Suppressor macrophage treated with lipopolysaccharide for 4 hours (primary cell): Measurements from ENCODE around the gene SLC25A31.

Source experiments
- DNase-seq: peaks from one replicate; pipeline ENCODE4 v3.0.0-alpha.2; 2020

SLC25A31 gene

DNA sequence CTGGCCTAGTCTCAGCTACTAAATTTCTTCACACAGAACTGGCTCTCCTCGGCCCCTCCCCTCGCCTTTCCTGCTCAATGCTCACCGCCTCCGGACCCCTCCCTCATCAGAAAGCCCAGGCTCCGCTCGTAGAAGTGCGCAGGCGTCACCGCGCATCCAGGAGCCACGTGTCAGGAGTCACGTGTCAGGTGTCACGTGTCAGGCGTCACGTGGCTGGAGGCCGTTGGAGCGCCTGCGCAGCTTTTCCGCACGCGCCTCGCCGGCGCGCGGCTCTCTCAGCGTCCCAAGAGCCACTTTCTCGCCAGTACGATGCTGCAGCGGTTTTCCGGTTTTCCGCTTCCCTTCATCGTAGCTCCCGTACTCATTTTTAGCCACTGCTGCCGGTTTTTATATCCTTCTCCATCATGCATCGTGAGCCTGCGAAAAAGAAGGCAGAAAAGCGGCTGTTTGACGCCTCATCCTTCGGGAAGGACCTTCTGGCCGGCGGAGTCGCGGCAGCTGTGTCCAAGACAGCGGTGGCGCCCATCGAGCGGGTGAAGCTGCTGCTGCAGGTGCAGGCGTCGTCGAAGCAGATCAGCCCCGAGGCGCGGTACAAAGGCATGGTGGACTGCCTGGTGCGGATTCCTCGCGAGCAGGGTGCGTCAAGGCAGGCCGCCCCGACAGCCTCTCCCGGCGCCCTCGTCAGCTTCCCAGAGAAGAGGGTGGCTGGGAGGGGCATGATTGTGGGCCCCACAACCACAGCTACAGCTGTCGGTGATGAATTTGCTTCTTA lies at the start of gene SLC25A31:
SLC25A31 (plus strand) TSS at position 259 of the 772 bp plus-strand sequence; CDS start at position 405, 146 bp downstream.
- DNase-seq: no peak

DNA sequence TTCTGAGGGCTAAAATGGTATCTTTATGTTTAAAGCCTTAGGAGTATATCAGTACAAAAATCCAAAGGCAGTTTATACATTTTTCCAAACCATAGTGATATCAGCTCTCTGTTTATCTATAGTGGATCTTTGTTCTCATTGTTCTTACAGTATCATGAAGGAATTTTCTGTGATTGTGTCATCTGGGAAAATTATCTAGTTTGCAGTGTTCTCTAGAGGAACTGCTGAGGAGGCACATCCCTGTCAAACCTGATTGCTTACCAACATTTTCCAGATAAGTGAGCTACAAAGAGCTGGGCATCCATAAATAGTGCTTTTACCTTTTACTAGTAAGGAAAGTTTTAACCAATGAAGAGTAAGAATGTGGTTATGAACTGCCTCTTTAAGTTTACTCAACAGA lies 44.9 kb upstream of the SLC25A31 start:
- no peak for DNase-seq

DNA sequence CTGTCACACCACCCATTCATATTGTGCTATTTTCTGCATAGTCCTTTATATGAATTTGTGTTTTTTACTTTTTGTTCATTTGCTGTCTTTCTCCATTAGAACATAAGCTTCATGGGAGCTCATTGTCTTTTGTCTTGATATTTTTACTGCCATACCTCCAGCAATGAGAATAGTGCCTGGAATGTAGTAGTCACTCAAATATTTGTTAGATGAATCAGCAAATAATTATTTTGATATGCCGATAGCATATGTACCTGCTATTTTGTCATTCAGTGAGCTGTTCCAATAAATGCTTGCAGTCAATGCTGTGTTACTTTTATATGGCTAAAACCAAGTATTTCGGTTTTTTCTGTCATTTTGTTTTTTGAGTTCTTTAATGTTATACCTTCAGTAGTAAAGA lies 43.5 kb upstream of the SLC25A31 start:
- DNase-seq: no peak

GRCh38 chr4:127687580-127687979 lies 42.6 kb upstream of the SLC25A31 start:
- no peak for DNase-seq

- DNase-seq: peak; percentile 89
These were observed 31.4 kb upstream of the SLC25A31 start for GRCh38 chr4:127698789-127699200.

DNA sequence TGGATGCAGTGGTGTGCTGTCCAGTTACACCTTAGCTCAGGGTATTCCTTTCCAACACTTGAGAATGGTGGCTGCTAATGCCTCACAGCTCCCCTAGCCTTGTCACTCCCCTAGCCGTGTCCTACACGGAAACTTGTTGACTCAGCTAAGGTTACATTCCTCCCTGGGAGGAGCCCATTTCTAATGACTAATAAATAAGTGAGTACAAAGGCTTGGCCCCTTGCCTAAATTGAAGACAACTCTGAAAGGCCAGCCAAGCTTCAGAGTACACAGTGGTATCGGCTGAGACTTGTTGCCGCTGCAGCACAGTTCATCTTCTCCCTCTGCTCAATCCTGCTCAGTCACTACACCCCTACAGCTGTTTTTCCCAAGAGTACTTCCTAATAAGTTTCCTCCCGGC lies 21.2 kb upstream of the SLC25A31 start:
- DNase-seq: no peak

DNA sequence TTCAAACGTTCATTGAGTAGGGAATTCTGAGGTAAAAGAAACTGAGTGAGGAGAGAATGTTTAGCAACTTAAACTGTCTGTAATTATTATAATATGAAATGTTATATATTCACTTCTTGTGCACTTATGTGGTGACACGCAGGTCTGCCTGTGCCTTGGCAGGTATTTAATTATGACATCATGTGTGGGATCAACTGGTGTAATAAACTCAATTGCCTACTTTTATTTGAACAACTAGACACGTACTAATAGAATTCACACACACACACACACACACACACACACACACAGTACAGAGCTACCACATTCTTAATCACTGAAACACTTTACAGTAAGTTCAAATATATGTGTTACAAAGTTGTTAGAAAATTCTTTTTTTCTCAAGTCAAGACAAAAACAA lies 20.7 kb upstream of the SLC25A31 start:
- no peak for DNase-seq

DNA sequence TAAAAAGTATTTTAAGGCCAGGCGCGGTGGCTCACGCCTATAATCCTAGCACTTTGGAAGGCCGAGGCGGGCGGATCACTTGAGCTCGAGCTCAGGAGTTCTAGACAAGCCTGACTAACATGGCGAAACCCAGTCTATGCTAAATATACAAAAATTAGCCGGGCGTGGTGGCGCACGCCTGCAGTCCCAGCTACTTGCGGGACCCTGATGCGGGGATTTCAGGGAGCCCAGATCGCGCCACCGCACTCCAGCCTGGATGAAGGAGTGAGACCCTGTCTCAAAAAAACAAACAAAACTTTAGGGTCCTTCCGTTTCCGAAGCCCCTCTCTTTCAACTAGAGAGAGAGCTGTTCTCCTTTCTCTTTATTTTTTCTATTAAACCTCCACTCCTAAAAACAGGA lies 1.2 kb downstream of the SLC25A31 start:
- no peak for DNase-seq

GRCh38 chr4:127732623-127733328 lies 2.6 kb downstream of the SLC25A31 start:
- peak; percentile 66 for DNase-seq

- no peak for DNase-seq
These were observed 4.8 kb downstream of the SLC25A31 start for GRCh38 chr4:127734976-127735375.

- no peak for DNase-seq
These were observed 7.1 kb downstream of the SLC25A31 start for GRCh38 chr4:127737295-127737694.

DNA sequence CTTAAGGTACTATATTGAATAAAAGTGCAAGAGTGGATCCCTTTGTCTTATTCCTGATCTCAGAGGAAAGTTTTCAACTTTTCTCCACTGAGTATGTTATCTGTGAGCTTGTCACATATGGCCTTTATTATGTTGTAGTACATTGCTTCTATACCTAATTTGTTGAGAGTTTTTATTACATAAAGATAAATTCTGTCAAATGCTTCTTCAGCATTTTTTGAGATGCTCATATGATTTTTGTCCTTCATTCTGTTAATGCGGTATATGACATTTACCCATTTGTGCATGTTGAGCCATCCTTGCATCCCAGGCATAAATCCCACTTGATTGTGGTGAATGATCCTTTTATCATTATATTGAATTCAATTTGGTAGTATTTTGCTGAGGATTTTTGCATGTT lies 11.0 kb downstream of the SLC25A31 start:
- no peak for DNase-seq

DNA sequence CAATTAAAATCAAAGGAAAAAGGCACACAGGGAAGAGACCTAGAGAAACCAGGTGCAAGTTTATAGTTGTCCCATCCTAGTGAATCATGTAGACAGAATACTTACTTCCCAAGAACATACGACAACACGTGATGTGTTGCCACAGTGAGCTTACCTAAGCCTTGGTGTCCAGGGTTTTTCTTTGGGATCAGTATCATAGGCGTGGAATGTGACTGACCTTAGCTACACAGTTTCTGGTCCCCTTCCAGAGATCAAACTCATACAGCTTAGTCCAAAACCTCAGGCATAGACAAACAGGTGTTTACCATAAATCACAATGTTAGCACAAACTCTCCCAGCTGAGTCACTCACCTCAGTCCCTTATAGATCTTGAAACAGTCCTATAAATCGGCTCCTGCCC lies 17.7 kb downstream of the SLC25A31 start:
- DNase-seq: no peak

DNA sequence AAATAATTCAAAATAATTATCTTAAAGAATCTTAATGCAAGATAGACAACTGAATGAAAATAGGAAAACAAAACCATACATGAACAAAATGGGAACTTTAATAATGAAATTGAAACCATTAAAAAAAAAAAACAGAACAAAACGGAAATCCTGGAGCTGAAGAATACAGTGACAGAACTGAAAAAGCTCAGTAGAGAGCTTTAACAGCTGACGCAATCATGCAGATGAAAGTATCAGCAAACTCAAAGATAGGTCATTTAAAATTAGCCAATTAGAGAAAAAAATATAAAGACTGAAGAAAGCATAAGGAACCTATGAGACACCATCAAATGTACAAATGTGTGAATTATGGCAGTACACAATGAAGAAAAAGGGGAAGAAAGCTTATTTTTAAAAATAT lies 18.8 kb downstream of the SLC25A31 start:
- DNase-seq: peak; percentile 8

GRCh38 chr4:127756906-127757305 lies 26.7 kb downstream of the SLC25A31 start:
- DNase-seq: no peak

- DNase-seq: no peak
These were observed 29.1 kb downstream of the SLC25A31 start for GRCh38 chr4:127759228-127759820.

- DNase-seq: no peak
These were observed 29.7 kb downstream of the SLC25A31 start for GRCh38 chr4:127759893-127760292.

DNA sequence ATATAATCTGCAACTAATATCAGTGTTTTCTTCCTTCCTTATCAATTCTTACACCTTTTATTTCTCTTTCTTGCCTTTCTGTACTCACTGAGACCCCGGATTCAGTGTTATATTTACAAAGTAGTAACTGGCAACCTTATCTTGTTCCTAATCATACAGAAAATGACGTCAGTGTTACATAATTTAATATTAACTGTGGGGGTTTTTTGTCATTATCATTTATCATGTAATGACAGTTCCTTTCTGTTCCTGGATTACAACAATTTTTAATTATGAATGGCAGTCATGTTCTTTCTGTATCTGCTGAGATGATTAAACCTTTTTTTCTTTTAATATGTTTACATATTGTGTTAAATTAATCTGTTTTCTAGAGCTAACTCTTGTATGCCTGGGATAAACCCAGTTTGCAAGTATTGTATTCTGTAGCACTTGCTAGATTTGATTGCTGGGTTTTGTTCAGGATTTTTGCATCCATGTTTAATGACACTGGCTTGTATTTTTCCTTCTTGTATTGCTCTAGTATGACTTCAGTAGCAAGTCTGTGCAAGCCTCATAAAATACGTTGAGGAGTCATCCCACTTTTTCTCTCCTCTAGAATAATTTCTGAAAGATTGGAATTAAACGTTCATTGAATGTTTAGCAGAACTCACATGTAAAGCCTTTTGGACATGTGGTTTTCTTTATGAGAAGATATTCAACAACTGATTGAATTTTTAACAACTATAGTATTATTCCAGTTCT lies 41.5 kb downstream of the SLC25A31 start:
- DNase-seq: no peak

DNA sequence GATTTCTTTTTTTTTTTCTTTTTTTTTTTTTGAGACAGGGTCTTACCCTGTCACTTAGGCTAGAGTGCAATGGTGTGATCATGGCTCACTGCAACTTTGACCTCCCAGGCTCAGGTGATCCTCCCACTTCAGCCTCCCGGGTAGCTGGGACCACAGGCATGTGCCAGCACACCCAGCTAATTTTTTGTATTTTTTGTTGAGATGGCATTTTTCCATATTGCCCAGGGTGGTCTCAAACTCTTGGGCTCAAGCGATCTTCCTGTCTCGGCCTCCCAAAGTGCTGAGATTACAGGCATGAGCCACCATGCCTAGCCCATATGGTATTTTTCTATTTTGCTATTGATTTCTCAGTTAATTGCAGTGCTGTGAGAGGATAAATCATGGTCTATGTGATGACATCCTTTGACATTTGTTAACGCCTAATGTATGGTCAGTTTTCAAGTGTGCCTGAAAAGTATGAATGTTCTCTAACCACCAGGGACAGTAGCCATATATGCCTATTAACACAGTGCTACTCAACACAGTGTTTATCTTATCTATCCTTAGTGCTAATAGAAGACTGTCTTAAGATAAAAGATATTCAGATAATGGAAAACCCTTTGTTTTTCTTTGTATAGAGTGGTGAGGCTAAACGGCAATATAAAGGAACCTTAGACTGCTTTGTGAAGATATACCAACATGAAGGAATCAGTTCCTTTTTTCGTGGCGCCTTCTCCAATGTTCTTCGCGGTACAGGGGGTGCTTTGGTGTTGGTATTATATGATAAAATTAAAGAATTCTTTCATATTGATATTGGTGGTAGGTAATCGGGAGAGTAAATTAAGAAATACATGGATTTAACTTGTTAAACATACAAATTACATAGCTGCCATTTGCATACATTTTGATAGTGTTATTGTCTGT lies 42.8 kb downstream of the SLC25A31 start:
- no peak for DNase-seq

DNA sequence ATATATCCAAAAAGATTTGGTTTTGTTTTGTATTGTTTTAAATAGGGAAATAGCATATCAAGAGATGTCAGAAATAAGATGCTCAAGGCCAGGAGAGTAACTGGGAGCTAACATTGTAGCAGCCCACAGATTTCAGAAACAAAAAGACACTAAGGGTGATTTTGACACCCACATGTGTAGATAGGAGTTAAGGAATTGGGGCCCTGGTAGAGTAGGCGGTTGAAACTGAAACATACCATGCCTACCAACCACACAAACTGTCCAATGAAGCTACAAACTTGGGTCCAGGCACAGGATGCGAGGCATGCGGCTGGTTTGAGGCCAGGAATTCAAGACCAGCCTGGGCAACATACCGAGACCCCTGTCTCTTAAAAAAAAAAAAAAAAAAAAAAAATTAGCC lies 45.6 kb downstream of the SLC25A31 start:
- DNase-seq: no peak

DNA sequence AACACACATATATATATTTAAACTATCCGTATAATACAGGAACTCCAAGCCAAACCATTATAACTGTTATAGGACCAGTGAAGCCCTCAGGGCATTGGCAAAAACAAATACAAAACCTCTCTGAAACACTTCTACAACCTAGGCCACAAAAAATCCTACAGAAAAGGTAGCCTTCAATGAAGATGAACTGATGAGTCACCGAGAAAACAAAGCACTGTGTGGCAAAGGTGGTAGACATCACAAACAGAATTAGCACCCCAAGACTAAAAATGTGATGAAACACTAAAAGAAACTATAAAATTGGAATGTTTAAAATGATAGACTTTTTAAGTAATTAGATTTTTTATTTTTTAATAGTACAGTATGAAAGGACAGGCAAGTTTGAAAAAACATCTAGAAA lies 46.4 kb downstream of the SLC25A31 start:
- no peak for DNase-seq

DNA sequence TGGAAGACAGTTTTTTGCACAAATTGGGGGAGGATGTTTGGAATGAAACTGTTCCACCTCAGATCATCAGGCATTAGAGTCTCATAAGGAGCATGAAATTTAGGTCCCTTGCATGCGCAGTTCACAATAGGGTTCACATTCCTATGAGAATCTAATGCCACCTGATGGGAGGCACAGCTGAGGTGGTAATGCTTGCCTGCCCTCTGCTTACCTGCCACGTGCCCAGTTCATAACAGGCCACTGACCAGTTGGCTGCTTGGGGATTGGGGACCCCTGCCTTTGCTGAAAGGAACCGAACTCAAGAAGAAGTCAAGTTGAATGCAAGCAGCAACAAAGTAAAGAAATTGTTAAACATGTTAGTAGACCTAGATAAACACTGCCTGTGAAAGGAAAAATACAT lies 47.3 kb downstream of the SLC25A31 start:
- DNase-seq: no peak
